ENCODE measurements around the gene PRDX5. TPM values are rescaled to one million over a fixed set of nuclear protein-coding genes. Genes with fewer than 3 reads are reported as not detected.

Gene PRDX5
- total and polyA plus RNA-seq, 10 of the 15 experiments (the other 5 are each of a cell fraction or from before 2014, with no cell fraction given): 95.7 to 406 (median 240) TPM

DNA sequence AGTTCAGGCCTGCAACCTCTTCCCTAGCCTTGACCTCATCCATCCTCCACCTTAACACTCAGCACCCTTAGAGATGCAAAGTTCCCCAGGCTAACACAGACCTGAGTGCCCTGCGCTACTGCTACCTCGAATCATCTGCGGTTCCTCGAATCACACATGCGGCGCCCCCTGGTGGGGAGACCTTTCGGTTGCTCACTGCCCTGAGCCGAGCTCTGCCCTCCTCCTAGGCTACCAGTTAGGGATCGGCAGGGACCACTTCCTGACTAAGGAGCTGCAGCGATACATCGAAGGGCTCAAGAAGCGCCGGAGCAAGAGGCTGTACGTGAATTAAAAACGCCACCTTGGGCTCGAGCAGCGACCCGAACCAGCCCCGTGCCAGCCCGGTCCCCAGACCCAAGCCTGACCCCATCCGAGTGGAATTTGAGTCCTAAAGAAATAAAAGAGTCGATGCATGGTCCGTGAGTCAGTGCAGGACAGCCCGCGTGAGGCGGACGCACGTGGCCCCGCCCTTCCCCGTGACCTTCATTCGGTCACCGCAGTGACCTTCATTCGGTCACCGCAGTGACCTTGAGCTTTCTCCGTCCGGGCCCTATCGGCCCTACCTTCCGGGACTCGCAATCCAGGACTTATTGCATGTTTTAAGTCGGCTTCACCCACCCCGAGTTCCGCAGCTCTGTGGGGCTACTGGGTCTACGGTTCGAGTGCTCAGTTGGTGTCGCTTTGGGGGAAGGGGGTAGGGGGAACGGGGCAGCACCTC lies 13.4 kb upstream of the PRDX5 start:
- Histone ChIP-seq H3K27ac (ENCODE audit: control insufficient read depth, insufficient read depth) (peak overlapping the region; percentile 90), H2AFZ (ENCODE audit: control insufficient read depth, low read depth, low read length) (peak overlapping the region; percentile 63), H3K9ac (ENCODE audit: control insufficient read depth, insufficient read depth, low read length) (peak overlapping the region; percentile 81), H3K36me3 (ENCODE audit: control insufficient read depth in 2 of 2, insufficient read depth in 2 of 2, low read length in 1 of 2) (peaks cover 0 to 3% of the 10 kb centered on the region in 2 experiments; a peak in 2 of 4 replicates), H3K27me3 (replicated peaks in 1 of 2; ENCODE audit: control insufficient read depth in 2 of 2, insufficient read depth in 2 of 2, low read length in 1 of 2) (peaks cover 5 to 13% of the 10 kb centered on the region in 2 experiments; a peak in 3 of 4 replicates), H3K4me1 (ENCODE audit: control insufficient read depth, insufficient read depth, low read length) (peaks cover 27% of the 10 kb centered on the region), H3K4me3 (peak overlapping the region; percentile 72), H4K20me1 (ENCODE audit: control insufficient read depth, insufficient read depth) (no peaks in the 10 kb centered on the region), H3K79me2 (ENCODE audit: control insufficient read depth, insufficient read depth, low read length) (peaks cover 22% of the 10 kb centered on the region), H3K4me2 (ENCODE audit: control insufficient read depth, insufficient read depth) (peak overlapping the region; percentile 46), H3K9me3 (replicated peaks; ENCODE audit: control insufficient read depth, insufficient read depth, low read length) (no peaks in the 10 kb centered on the region)
- BruUV-seq (replicated peaks): TSS peak; percentile 99
- ChIA-PET SMC1A (ENCODE audit: uncharacterized antibody, unreplicated experiment) (interaction anchor here (0.7 to 5.7 kb wide), 12 partner anchors 13 to 152 kb away, joined by 3 to 98 read pairs (median 4); partner anchors contain the start of genes FERMT3, FKBP2, PRDX5 and TRMT112), RAD21 (ENCODE audit: unreplicated experiment) (interaction anchor here (0.6 to 5.8 kb wide), 18 partner anchors 13 to 348 kb away, joined by 3 to 125 read pairs (median 6); partner anchors contain the start of genes FERMT3, FKBP2, GPR137 and NUDT22), CTCF (interaction anchor here (0.7 to 5.8 kb wide), 32 partner anchors 12 to 346 kb away, joined by 3 to 238 read pairs (median 4); partner anchors contain the start of genes BAD, CCDC88B, FERMT3 and FKBP2), POLR2A (interaction anchor here (0.6 to 5.8 kb wide), 26 partner anchors 12 to 346 kb away, joined by 3 to 70 read pairs (median 6); partner anchors contain the start of genes BAD, CCDC88B, FERMT3 and FKBP2)
- peak; percentile 99 for FAIRE-seq
- ATAC-seq: peak; percentile 72
- intact Hi-C loops (cut with micrococcal nuclease; ENCODE audit: unreplicated experiment): loop anchor here (1.0 to 5.0 kb wide), 4 partner anchors 36 to 632 kb away; partner anchors contain the start of genes ATL3, CCDC88B and FKBP2
- WGBS (ENCODE audit: insufficient coverage, insufficient replicate concordance, low lambda C conversion rate, missing lambda C conversion rate): under 1% methylated on average over 43 of the region's 46 CpGs
- peak; percentile 78 for DNase-seq (ENCODE audit: low read depth, low spot score)
- in situ Hi-C loops (cut with MboI): loop anchor here (5.0 kb wide), 1 partner anchor 102 kb away; no protein-coding TSS in a partner anchor
- TF ChIP-seq, protein P1, sequence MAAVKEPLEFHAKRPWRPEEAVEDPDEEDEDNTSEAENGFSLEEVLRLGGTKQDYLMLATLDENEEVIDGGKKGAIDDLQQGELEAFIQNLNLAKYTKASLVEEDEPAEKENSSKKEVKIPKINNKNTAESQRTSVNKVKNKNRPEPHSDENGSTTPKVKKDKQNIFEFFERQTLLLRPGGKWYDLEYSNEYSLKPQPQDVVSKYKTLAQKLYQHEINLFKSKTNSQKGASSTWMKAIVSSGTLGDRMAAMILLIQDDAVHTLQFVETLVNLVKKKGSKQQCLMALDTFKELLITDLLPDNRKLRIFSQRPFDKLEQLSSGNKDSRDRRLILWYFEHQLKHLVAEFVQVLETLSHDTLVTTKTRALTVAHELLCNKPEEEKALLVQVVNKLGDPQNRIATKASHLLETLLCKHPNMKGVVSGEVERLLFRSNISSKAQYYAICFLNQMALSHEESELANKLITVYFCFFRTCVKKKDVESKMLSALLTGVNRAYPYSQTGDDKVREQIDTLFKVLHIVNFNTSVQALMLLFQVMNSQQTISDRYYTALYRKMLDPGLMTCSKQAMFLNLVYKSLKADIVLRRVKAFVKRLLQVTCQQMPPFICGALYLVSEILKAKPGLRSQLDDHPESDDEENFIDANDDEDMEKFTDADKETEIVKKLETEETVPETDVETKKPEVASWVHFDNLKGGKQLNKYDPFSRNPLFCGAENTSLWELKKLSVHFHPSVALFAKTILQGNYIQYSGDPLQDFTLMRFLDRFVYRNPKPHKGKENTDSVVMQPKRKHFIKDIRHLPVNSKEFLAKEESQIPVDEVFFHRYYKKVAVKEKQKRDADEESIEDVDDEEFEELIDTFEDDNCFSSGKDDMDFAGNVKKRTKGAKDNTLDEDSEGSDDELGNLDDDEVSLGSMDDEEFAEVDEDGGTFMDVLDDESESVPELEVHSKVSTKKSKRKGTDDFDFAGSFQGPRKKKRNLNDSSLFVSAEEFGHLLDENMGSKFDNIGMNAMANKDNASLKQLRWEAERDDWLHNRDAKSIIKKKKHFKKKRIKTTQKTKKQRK (IDR thresholded peaks at IDR 0.05; ENCODE audit: low read depth, low read length): no peak
- TF ChIP-seq RAD21 (IDR thresholded peaks at IDR 0.05; ENCODE audit: insufficient read depth, low read depth, low read length) (peak; percentile 41), NFIC (IDR thresholded peaks at IDR 0.05; ENCODE audit: low read depth, low read length) (no peak), ZBED1 (IDR thresholded peaks at IDR 0.05; ENCODE audit: borderline replicate concordance) (no peak), ZNF274 (IDR thresholded peaks at IDR 0.05; ENCODE audit: insufficient read depth, insufficient read length) (no peak), NR2F1 (conservative IDR thresholded peaks at IDR 0.05) (peak; percentile 95), SIX5 (IDR thresholded peaks at IDR 0.05; ENCODE audit: low read depth, low read length, severe bottlenecking) (no peak)
- TF ChIP-seq, protein P2, sequence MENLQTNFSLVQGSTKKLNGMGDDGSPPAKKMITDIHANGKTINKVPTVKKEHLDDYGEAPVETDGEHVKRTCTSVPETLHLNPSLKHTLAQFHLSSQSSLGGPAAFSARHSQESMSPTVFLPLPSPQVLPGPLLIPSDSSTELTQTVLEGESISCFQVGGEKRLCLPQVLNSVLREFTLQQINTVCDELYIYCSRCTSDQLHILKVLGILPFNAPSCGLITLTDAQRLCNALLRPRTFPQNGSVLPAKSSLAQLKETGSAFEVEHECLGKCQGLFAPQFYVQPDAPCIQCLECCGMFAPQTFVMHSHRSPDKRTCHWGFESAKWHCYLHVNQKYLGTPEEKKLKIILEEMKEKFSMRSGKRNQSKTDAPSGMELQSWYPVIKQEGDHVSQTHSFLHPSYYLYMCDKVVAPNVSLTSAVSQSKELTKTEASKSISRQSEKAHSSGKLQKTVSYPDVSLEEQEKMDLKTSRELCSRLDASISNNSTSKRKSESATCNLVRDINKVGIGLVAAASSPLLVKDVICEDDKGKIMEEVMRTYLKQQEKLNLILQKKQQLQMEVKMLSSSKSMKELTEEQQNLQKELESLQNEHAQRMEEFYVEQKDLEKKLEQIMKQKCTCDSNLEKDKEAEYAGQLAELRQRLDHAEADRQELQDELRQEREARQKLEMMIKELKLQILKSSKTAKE (IDR thresholded peaks at IDR 0.05; ENCODE audit: low read depth, poor library complexity, severe bottlenecking): peak; percentile 58
- TF ChIP-seq, protein P3, sequence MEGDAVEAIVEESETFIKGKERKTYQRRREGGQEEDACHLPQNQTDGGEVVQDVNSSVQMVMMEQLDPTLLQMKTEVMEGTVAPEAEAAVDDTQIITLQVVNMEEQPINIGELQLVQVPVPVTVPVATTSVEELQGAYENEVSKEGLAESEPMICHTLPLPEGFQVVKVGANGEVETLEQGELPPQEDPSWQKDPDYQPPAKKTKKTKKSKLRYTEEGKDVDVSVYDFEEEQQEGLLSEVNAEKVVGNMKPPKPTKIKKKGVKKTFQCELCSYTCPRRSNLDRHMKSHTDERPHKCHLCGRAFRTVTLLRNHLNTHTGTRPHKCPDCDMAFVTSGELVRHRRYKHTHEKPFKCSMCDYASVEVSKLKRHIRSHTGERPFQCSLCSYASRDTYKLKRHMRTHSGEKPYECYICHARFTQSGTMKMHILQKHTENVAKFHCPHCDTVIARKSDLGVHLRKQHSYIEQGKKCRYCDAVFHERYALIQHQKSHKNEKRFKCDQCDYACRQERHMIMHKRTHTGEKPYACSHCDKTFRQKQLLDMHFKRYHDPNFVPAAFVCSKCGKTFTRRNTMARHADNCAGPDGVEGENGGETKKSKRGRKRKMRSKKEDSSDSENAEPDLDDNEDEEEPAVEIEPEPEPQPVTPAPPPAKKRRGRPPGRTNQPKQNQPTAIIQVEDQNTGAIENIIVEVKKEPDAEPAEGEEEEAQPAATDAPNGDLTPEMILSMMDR (IDR thresholded peaks at IDR 0.05 in 2 of 3, conservative IDR thresholded peaks at IDR 0.05 in 1 of 3; ENCODE audit: control insufficient read depth in 2 of 3, extremely low read depth in 1 of 3, insufficient read depth in 1 of 3, low read depth in 3 of 3, low read length in 3 of 3): peak; percentile 89 to 94 (median 93); a peak in 5 of 6 replicates
- TF ChIP-seq, protein P4, sequence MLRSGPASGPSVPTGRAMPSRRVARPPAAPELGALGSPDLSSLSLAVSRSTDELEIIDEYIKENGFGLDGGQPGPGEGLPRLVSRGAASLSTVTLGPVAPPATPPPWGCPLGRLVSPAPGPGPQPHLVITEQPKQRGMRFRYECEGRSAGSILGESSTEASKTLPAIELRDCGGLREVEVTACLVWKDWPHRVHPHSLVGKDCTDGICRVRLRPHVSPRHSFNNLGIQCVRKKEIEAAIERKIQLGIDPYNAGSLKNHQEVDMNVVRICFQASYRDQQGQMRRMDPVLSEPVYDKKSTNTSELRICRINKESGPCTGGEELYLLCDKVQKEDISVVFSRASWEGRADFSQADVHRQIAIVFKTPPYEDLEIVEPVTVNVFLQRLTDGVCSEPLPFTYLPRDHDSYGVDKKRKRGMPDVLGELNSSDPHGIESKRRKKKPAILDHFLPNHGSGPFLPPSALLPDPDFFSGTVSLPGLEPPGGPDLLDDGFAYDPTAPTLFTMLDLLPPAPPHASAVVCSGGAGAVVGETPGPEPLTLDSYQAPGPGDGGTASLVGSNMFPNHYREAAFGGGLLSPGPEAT (IDR thresholded peaks at IDR 0.05; ENCODE audit: low read depth): peak; percentile 44; the same call in 1 of the 2 replicates

Measured in GM12878 (cell line).